GM23338 (cell line): ENCODE data around the gene CPT1A. TPM values are rescaled to one million over a fixed set of nuclear protein-coding genes. Genes with fewer than 3 reads are reported as not detected.

Experiments used
- ATAC-seq: fragments of 200-7000 bp; cut with Tn5 transposase; 3 replicates; pipeline ENCODE4 v1.9.1; 2020
- DNase-seq: peaks from one replicate; pipeline ENCODE4 v3.0.0-alpha.2; 2015; ENCODE audit warnings: low spot score
- H2AFZ ChIP-seq: fragments of 200-600 bp; sonication (generic); 2 replicates; pipeline ENCODE4 v1.8.0; 2016; ENCODE audit warnings: antibody characterized with exemption, mild to moderate bottlenecking, moderate library complexity
- H3F3A ChIP-seq: fragments of 200-600 bp; sonication (generic); replicated peaks from 2 replicates; pipeline ENCODE4 v1.8.0; 2017; ENCODE audit warnings: antibody characterized with exemption, mixed run types, low read depth
- H3K27ac ChIP-seq: fragments of 200-600 bp; sonication (generic); 2 replicates; pipeline ENCODE4 v1.6.1; 2016; ENCODE audit warnings: low read depth
- H3K27me3 ChIP-seq: fragments of 200-600 bp; sonication (generic); 2 replicates; pipeline ENCODE4 v1.8.0; 2016; ENCODE audit warnings: mild to moderate bottlenecking, mixed run types, moderate library complexity; ENCODE audit not compliant: insufficient read depth
- H3K36me3 ChIP-seq: fragments of 200-600 bp; sonication (generic); 2 replicates; pipeline ENCODE4 v1.8.0; 2016; ENCODE audit warnings: mild to moderate bottlenecking; ENCODE audit not compliant: insufficient read depth
- H3K4me1 ChIP-seq: fragments of 200-600 bp; sonication (generic); 2 replicates; pipeline ENCODE4 v1.8.0; 2016; ENCODE audit warnings: mild to moderate bottlenecking, moderate library complexity; ENCODE audit not compliant: insufficient read depth
- H3K4me2 ChIP-seq: fragments of 200-600 bp; sonication (generic); 2 replicates; pipeline ENCODE4 v1.7.1; 2017; ENCODE audit warnings: mixed run types
- H3K4me3 ChIP-seq: fragments of 200-600 bp; sonication (generic); 2 replicates; pipeline ENCODE4 v1.6.1; 2016; ENCODE audit warnings: mixed run types
- H3K79me2 ChIP-seq: fragments of 200-600 bp; sonication (generic); replicated peaks from 2 replicates; pipeline ENCODE4 v1.8.0; 2017; ENCODE audit warnings: mild to moderate bottlenecking; ENCODE audit not compliant: insufficient read depth
- H3K9me2 ChIP-seq: fragments of 200-600 bp; sonication (generic); 2 replicates; pipeline ENCODE4 v1.8.0; 2017; ENCODE audit not compliant: insufficient read depth
- H4K20me1 ChIP-seq: fragments of 200-600 bp; sonication (generic); replicated peaks from 2 replicates; pipeline ENCODE4 v1.8.0; 2017; ENCODE audit warnings: mild to moderate bottlenecking; ENCODE audit not compliant: insufficient read depth
- H3K27ac Mint-ChIP-seq: 2 replicates; pipeline ENCODE4 v1.8.0; 2020; ENCODE audit warnings: inconsistent platforms, mild to moderate bottlenecking, moderate library complexity, mixed read lengths
- H3K27me3 Mint-ChIP-seq: 3 replicates; pipeline ENCODE4 v1.8.0; 2022; ENCODE audit warnings: low read depth, mild to moderate bottlenecking, moderate library complexity, mixed read lengths, inconsistent platforms; ENCODE audit not compliant: insufficient read depth, poor library complexity
- H3K36me3 Mint-ChIP-seq: 3 replicates; pipeline ENCODE4 v1.8.0; 2021; ENCODE audit warnings: low read depth, mild to moderate bottlenecking, inconsistent platforms, moderate library complexity, mixed read lengths
- H3K4me1 Mint-ChIP-seq: 3 replicates; pipeline ENCODE4 v1.8.0; 2020; ENCODE audit warnings: mild to moderate bottlenecking, inconsistent platforms, mixed read lengths
- H3K4me3 Mint-ChIP-seq: 3 replicates; pipeline ENCODE4 v1.8.0; 2021; ENCODE audit warnings: moderate library complexity, mild to moderate bottlenecking, inconsistent platforms, mixed read lengths
- H3K9me3 Mint-ChIP-seq: 3 replicates; pipeline ENCODE4 v1.8.0; 2020; ENCODE audit warnings: moderate library complexity, mild to moderate bottlenecking, inconsistent platforms, mixed read lengths
- CREB1 ChIP-seq: fragments of 250-450 bp; sonication (Bioruptor Pico); IDR thresholded peaks from 2 replicates; pipeline ENCODE4 v1.5.0; 2020; ENCODE audit warnings: low read depth, mild to moderate bottlenecking, moderate library complexity
- CTCF ChIP-seq, 2 experiments: fragments of 200-600 bp in 1 of 2; sonication (generic) in 1 of 2; conservative IDR thresholded peaks; 2 replicates each; pipeline versions ENCODE4 v1.5.1 to v1.6.1; 2016 to 2017; ENCODE audit warnings: antibody characterized with exemption in 2 of 2, low read depth in 2 of 2, mild to moderate bottlenecking in 2 of 2, moderate library complexity in 1 of 2
- EZH2 ChIP-seq: fragments of 200-600 bp; sonication (generic); IDR thresholded peaks from one replicate; pipeline ENCODE4 v1.8.0; 2017; ENCODE audit warnings: antibody characterized with exemption, mild to moderate bottlenecking, low read depth; ENCODE audit not compliant: unreplicated experiment
- EZH2phosphoT487 ChIP-seq: fragments of 200-600 bp; sonication (generic); IDR thresholded peaks from one replicate; pipeline ENCODE4 v1.8.1; 2018; ENCODE audit warnings: antibody characterized with exemption; ENCODE audit not compliant: unreplicated experiment
- JUNB ChIP-seq: IDR thresholded peaks from one replicate; pipeline ENCODE4 v1.6.1; 2016; ENCODE audit warnings: antibody characterized with exemption; ENCODE audit not compliant: unreplicated experiment
- NANOG ChIP-seq: IDR thresholded peaks from 2 replicates; pipeline ENCODE4 v1.6.1; 2016; ENCODE audit warnings: antibody characterized with exemption, borderline replicate concordance
- POLR2AphosphoS5 ChIP-seq: IDR thresholded peaks from 2 replicates; pipeline ENCODE4 v1.6.1; 2016; ENCODE audit warnings: antibody characterized with exemption, low read depth
- REST ChIP-seq: IDR thresholded peaks from one replicate; pipeline ENCODE4 v1.6.1; 2018; ENCODE audit warnings: antibody characterized with exemption; ENCODE audit not compliant: unreplicated experiment
- STAT1 ChIP-seq: IDR thresholded peaks from one replicate; pipeline ENCODE4 v1.6.1; 2016; ENCODE audit warnings: antibody characterized with exemption; ENCODE audit not compliant: unreplicated experiment
- ZNF114 ChIP-seq: fragments of 250-450 bp; sonication (Bioruptor Pico); IDR thresholded peaks from 2 replicates; pipeline ENCODE4 v1.5.0; 2020; ENCODE audit warnings: mild to moderate bottlenecking, moderate library complexity
- ZNF331 ChIP-seq: fragments of 250-450 bp; sonication (Bioruptor Pico); IDR thresholded peaks from 2 replicates; pipeline ENCODE4 v1.5.0; 2020; ENCODE audit warnings: low read depth, mild to moderate bottlenecking, moderate library complexity
- polyA plus RNA-seq: library from polyadenylated mRNA; unstranded; fragments of >200 nt; fragmentation: Nextera tagmentation; extraction: Ambion mirVana; gene quantifications from 2 replicates; pipeline ENCODE4 v1.2.1, GENCODE V29; 2016
- total RNA-seq: library from RNA; depleted of rRNA; stranded (reverse); fragments of >200 nt; shearing (Covaris generic); gene quantifications from 2 replicates; pipeline ENCODE4 v1.2.3, GENCODE V29; 2014
- TF ChIP-seq, protein P1 (sequence below): fragments of 250-450 bp; sonication (Bioruptor Pico); IDR thresholded peaks from 2 replicates; pipeline ENCODE4 v1.5.0; 2020; ENCODE audit warnings: mild to moderate bottlenecking, moderate library complexity
- TF ChIP-seq, protein P2 (sequence below): IDR thresholded peaks from 2 replicates; pipeline ENCODE4 v1.6.1; 2016; ENCODE audit warnings: antibody characterized with exemption

CPT1A gene
- total and polyA plus RNA-seq, 2 experiments from 2014 or later, result 2.6 to 9.5 TPM

- no peak overlapping the region for H3K4me3 ChIP-seq
- H4K20me1 ChIP-seq, result no peaks in the 10 kb centered on the region
- H3K27me3 Mint-ChIP-seq, result peaks cover 11% of the 10 kb centered on the region
- H3K36me3 Mint-ChIP-seq, result no peaks in the 10 kb centered on the region
- H3K9me2 ChIP-seq, result no peaks in the 10 kb centered on the region
- DNase-seq (no peak), ATAC-seq (no peak)
- H3K4me1 Mint-ChIP-seq, result no peaks in the 10 kb centered on the region
- no peak overlapping the region for H3K27ac ChIP-seq
- H3F3A ChIP-seq, result no peaks in the 10 kb centered on the region
- H3K4me3 Mint-ChIP-seq, result no peak overlapping the region
- no peak for TF ChIP-seq JUNB
- TF ChIP-seq EZH2, result no peak
- no peak for TF ChIP-seq STAT1
- no peak for TF ChIP-seq POLR2AphosphoS5
- TF ChIP-seq CREB1 (CRISPR knock-in tag), result no peak
- TF ChIP-seq, protein P1, sequence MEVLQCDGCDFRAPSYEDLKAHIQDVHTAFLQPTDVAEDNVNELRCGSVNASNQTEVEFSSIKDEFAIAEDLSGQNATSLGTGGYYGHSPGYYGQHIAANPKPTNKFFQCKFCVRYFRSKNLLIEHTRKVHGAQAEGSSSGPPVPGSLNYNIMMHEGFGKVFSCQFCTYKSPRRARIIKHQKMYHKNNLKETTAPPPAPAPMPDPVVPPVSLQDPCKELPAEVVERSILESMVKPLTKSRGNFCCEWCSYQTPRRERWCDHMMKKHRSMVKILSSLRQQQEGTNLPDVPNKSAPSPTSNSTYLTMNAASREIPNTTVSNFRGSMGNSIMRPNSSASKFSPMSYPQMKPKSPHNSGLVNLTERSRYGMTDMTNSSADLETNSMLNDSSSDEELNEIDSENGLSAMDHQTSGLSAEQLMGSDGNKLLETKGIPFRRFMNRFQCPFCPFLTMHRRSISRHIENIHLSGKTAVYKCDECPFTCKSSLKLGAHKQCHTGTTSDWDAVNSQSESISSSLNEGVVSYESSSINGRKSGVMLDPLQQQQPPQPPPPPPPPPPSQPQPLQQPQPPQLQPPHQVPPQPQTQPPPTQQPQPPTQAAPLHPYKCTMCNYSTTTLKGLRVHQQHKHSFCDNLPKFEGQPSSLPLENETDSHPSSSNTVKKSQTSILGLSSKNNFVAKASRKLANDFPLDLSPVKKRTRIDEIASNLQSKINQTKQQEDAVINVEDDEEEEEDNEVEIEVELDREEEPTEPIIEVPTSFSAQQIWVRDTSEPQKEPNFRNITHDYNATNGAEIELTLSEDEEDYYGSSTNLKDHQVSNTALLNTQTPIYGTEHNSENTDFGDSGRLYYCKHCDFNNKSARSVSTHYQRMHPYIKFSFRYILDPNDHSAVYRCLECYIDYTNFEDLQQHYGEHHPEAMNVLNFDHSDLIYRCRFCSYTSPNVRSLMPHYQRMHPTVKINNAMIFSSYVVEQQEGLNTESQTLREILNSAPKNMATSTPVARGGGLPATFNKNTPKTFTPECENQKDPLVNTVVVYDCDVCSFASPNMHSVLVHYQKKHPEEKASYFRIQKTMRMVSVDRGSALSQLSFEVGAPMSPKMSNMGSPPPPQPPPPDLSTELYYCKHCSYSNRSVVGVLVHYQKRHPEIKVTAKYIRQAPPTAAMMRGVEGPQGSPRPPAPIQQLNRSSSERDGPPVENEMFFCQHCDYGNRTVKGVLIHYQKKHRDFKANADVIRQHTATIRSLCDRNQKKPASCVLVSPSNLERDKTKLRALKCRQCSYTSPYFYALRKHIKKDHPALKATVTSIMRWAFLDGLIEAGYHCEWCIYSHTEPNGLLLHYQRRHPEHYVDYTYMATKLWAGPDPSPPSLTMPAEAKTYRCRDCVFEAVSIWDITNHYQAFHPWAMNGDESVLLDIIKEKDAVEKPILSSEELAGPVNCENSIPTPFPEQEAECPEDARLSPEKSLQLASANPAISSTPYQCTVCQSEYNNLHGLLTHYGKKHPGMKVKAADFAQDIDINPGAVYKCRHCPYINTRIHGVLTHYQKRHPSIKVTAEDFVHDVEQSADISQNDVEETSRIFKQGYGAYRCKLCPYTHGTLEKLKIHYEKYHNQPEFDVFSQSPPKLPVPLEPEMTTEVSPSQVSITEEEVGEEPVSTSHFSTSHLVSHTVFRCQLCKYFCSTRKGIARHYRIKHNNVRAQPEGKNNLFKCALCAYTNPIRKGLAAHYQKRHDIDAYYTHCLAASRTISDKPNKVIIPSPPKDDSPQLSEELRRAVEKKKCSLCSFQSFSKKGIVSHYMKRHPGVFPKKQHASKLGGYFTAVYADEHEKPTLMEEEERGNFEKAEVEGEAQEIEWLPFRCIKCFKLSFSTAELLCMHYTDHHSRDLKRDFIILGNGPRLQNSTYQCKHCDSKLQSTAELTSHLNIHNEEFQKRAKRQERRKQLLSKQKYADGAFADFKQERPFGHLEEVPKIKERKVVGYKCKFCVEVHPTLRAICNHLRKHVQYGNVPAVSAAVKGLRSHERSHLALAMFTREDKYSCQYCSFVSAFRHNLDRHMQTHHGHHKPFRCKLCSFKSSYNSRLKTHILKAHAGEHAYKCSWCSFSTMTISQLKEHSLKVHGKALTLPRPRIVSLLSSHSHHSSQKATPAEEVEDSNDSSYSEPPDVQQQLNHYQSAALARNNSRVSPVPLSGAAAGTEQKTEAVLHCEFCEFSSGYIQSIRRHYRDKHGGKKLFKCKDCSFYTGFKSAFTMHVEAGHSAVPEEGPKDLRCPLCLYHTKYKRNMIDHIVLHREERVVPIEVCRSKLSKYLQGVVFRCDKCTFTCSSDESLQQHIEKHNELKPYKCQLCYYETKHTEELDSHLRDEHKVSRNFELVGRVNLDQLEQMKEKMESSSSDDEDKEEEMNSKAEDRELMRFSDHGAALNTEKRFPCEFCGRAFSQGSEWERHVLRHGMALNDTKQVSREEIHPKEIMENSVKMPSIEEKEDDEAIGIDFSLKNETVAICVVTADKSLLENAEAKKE (CRISPR knock-in tag), result no peak
- TF ChIP-seq ZNF331 (CRISPR knock-in tag), result no peak
- no peak for TF ChIP-seq NANOG
- TF ChIP-seq REST, result no peak
- no peak for TF ChIP-seq ZNF114 (CRISPR knock-in tag)
- no peak for TF ChIP-seq EZH2phosphoT487
- no peak for TF ChIP-seq CTCF (conservative IDR thresholded peaks at IDR 0.05; ENCODE audit: low read depth in 2 of 2)
- TF ChIP-seq, protein P2, sequence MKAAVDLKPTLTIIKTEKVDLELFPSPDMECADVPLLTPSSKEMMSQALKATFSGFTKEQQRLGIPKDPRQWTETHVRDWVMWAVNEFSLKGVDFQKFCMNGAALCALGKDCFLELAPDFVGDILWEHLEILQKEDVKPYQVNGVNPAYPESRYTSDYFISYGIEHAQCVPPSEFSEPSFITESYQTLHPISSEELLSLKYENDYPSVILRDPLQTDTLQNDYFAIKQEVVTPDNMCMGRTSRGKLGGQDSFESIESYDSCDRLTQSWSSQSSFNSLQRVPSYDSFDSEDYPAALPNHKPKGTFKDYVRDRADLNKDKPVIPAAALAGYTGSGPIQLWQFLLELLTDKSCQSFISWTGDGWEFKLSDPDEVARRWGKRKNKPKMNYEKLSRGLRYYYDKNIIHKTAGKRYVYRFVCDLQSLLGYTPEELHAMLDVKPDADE, result no peak
- no peak overlapping the region for H3K4me2 ChIP-seq
- H3K9me3 Mint-ChIP-seq, result no peaks in the 10 kb centered on the region
- H3K27ac Mint-ChIP-seq, result no peak overlapping the region
- no peaks in the 10 kb centered on the region for H3K79me2 ChIP-seq
- H3K4me1 ChIP-seq, result no peaks in the 10 kb centered on the region
- no peak overlapping the region for H2AFZ ChIP-seq
- H3K27me3 ChIP-seq, result no peaks in the 10 kb centered on the region
- no peaks in the 10 kb centered on the region for H3K36me3 ChIP-seq
These were observed 32.2 kb downstream of the CPT1A start for GRCh38 chr11:68809506-68809905.
